DMS53 treated with DMSO at 0.1 percent for 48 hours (cell line): ENCODE data around the gene ACTR1A.
A peak's percentile ranks its signal among the peaks of the same experiment; 100 is the strongest.
"Not testable (repeated sequence)": the region's sequence is repeated elsewhere in the genome, so short reads cannot be mapped to it uniquely, and the experiment has no call there.

Source experiments
- DNase-seq: peaks from one replicate; lab custom pipeline; 2025; ENCODE audit not compliant: unreplicated experiment; lab: John Stamatoyannopoulos, UW

ACTR1A gene

GRCh38 chr10:102515724-102516123 is 13.2 kb upstream of the ACTR1A start:
- DNase-seq: no peak

DNA sequence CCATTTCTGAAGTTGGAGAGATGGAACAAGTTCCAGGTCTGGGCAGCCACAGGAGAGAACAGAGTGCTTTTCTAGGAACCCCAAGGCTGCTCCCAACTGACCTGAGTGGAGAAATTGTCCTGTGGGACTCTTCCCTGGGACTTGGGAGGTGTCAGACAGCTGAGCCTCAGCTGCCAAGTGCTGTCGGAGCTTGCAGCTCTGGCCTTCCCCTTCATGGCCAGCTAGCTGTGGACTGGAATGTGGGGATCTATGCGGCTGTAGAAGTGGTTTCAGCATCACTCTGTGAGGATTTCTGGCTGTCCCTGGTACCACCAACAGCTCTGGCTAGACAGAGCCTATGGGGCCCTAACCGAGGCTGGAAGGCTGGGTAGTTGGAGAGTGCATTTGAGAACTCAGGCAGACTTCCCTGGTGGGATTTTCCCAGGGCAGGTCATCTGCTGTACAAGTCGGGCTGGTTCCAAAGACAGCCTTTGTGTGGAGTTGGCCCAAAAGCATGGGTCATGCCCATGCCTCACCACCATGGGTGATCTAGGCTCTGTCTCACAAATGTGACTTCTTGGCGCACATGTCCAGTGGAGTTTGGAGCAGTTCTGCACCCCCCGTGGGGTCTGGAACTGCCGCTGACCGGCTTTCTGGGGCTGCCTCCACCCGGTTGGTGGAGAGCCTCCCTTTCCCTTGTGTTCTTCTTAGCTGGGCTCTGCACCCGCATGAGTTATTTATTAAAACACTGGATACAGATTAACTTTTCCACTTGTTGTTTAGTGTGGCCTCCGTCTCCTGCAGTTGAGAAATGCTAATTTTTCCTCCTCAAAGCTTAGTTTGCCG is 12.2 kb upstream of the ACTR1A start:
- DNase-seq: no peak

DNA sequence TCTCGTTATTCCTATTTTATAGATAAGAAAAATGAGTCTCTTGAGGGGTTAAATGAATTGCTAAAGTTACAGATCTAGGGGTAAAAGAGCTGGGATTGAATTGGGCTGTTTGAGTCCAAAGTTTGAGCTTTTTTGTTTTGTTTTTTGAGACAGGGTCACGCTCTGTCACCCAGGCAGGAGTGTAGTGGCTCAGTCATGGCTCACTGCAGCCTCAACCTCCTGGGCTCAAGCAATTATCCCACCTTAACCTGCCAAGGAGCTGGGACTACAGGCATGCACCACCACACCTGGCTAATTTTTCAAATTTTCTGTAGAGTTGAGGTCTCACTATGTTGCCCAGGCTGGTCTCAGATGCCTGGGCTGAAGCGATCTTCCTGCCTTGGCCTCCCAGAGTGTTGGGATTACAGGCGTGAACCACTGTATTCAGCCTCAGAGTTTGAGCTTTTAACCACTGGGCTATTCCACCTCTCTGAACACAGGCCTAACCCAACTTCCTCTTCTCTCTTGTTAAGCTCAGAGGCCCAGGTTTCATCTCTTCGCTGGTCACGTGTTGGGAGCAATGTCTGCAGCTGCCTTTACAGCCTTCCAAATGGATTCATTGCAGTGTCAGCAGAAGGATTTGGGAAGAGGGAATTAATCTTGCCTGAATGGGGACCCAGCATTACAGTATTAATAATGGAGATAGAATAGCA is 9.2 kb upstream of the ACTR1A start:
- no peak for DNase-seq

DNA sequence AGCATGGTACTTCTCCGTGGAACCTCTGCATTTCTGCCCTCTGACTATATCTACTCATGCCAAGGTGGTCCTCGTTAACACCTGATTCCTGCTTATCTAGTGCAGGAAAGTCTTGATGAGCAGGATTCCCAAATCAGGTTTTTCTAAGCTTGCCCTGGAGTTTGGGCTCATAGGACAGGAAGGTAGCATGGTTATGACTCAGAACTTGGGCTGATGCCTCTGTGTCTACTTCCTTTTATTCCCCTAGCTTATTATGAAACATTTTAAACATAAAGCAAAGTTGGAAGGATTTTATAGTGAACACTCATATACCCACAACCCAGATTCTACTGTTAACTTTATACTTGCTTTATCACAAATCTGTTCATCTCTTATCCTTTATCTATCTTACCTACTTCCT is 6.9 kb upstream of the ACTR1A start:
- no peak for DNase-seq

GRCh38 chr10:102508506-102508905 is 6.0 kb upstream of the ACTR1A start:
- no peak for DNase-seq

DNA sequence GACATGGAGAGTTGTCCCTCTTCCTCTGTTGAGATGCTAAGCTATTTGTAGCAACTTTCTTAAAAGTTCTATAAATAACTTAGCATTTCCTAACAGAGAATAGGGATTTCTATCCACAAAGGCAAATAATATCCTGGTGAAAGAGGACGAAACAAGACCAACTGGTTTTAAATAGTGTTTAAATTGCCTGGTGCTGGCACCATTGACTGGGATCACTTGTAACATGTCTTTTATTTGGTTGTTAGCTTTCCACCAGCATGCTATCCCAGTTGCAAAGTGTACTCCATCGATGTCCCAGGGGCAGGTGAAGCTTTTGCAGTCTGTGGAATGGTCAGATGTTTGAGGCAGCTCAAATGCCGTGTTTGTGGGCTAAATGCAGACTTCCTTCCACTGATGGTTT is 5.0 kb upstream of the ACTR1A start:
- DNase-seq: no peak

GRCh38 chr10:102505462-102506115 is 3.1 kb upstream of the ACTR1A start:
- DNase-seq: peak; percentile 6

DNA sequence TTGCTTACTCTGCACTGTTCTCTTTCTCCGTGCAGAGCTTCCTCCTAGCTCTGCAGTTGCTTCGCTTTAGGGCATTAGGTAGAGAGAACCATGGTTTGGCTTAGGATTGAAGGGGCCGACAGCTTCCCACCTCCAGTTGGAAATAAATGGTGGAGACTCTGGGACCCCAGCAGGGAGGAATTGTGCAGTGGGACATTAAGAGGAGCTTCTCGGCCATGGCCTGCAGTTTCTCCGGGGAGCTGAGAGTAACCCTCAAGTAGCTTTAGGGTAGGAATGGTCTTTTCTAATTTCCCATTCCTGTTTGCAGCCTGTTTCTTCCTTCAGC is 2.4 kb upstream of the ACTR1A start:
- no peak for DNase-seq

- no peak for DNase-seq
Measured at GRCh38 chr10:102504179-102504975, 1.9 kb upstream of the ACTR1A start.

DNA sequence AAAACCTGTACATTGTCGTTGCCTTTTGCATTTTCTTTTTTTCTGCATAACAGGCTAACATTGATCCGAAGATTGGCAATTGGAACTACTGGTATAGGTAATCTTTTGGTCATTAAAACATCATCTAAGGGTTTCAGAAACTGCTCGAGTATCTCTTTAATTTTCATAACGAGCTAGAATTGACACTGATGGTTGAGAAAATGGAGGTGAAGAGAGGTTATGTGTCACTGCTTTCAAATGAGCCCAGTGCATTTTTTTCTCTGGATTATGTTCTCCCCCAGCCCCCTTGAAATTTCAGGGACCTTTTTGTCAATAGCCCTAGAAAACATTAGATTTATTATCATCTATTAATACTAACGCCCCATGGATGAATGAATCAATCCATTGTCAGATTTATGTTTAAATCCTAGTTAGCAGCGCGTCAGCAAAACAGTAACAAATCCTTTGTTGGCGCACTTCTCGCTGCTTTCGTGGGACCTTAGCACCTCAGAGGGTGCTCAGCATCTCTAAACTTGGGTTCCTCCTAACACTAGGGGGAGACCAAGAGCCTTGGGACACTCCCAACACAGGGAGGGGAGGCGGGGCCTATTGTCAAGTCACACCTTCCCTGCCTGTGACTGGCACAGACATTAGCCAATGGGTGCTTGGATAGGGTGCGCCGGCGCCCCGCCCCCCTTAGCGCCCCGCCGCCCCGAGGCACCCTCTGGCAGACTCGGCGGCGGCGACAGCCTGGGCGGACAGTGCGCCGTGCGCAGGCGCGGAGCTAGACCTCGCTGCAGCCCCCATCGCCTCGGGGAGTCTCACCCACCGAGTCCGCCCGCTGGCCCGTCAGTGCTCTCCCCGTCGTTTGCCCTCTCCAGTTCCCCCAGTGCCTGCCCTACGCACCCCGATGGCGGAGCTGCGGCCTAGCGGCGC is 1.0 kb upstream of the ACTR1A start, which contains the start of gene SUFU:
Gene SUFU, plus strand, starts transcription at position 709 of the 915 bp plus-strand sequence. Its CDS starts 181 bp downstream, at position 890.
- DNase-seq: peak; percentile 95

- peak; percentile 97 for DNase-seq
Measured at GRCh38 chr10:102502029-102502336, 529 bp downstream of the ACTR1A start.

GRCh38 chr10:102501201-102502028 is 1.1 kb downstream of the ACTR1A start:
- no peak for DNase-seq

DNA sequence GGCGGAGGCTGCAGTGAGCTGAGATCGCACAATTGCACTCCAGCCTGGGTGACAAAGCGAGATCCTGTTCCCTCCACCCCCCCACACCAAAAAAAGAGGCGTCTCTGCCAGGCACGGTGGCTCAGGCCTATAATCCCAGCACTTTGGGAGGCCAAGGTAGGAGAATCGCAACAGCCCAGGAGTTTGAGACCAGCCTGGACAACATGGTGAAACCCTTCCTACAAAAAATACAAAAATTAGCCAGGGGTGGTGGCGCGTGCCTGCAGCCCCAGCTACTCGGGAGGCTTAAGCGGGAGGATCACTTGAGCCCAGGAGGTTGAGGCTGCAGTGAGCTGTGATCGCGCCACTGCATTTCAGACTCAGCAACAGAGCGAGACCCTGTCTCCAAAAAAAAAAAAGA is 1.8 kb downstream of the ACTR1A start:
- DNase-seq: not testable (repeated sequence)

DNA sequence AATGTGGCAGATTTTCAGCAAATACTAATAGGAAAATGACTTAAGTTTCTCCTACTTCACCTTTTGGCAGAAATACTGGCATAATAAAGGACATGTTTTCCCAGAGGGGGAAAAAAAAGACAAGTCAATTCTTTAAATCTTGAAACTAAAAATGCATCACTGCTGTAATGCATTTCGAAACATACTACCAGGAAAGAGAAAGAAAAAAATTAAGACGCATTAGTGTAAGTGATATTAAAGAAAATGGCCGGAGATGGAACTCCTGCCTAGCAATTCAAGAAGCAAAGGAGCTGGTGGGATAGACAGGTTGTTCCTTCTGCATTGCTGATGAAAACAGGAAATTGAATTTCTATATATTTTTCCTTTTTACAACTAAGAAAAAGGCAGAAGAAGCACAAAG is 3.2 kb downstream of the ACTR1A start:
- DNase-seq: no peak

- no peak for DNase-seq
Measured at GRCh38 chr10:102497545-102497944, 5.0 kb downstream of the ACTR1A start.

GRCh38 chr10:102493771-102494170 is 8.7 kb downstream of the ACTR1A start:
- DNase-seq: no peak

DNA sequence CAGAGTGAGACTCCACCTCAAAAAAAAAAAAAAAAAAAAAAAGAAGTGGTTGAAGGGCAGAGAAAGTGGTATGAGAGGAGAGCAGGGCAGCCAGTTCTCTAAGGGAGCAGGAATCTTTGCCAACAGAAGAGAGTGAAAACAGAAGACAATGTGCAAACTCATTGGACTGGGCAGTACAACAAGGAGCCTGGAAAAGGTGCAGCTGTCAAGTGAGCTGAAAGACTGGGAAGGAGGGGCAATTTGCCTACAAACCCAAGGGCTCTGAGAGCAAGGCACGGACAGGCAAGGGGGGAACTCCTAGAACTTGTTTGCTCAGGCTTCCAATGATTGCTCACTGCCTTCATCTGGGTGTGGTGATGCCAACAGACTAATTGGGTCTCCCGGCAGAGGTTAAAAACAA is 9.5 kb downstream of the ACTR1A start:
- no peak for DNase-seq

- no peak for DNase-seq
Measured at GRCh38 chr10:102492344-102492939, 10.1 kb downstream of the ACTR1A start.

DNA sequence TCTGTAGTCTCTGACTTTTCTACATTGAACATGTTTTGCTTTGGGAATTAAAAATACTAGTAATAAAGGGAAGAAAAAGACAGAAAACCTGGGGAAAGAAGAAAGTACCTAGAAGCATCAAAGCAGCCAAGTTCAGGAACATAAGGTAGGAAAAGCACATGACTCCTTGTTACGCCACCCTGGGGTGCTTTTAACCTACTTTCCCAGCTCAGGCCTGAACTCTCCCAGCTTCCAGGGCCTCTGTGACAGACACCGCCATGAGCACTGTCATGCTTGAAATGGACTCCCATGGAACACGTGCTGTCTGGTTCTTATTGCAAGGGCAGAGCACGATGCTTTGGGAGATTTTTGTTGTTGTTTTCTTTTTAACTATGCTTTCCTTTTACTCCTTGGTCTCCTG is 11.4 kb downstream of the ACTR1A start:
- DNase-seq: no peak
